Lower leg skin (tissue), 4 donors: Measurements from ENCODE around the gene ZFP62. TPM values are rescaled to one million over a fixed set of nuclear protein-coding genes. Genes with fewer than 3 reads are reported as not detected.

ENCODE experiments used
- DNase-seq, 2 donors: peaks; one replicate each; pipeline ENCODE4 v3.0.0-alpha.2; 2019; ENCODE audit warnings: low spot score in 2 of 2
- H3K4me3 ChIP-seq: fragments of 200-600 bp; sonication (generic); 2 replicates; pipeline ENCODE4 v1.5.1; 2017; ENCODE audit warnings: mild to moderate bottlenecking, low read depth; ENCODE audit not compliant: poor library complexity, severe bottlenecking
- CTCF ChIP-seq, 3 donors: fragments of 450-650 bp; IDR thresholded peaks; one replicate each; pipeline ENCODE4 v1.5.1; 2016; ENCODE audit warnings: antibody characterized with exemption in 3 of 3, mild to moderate bottlenecking in 3 of 3, moderate library complexity in 2 of 3
- POLR2A ChIP-seq, 2 donors: fragments of 450-650 bp; IDR thresholded peaks; one replicate each; pipeline ENCODE4 v1.6.1; 2016 to 2017; ENCODE audit warnings: antibody characterized with exemption in 2 of 2, mild to moderate bottlenecking in 1 of 2, moderate library complexity in 1 of 2
- WGBS, 2 donors: methylation state at CpG; one replicate each; pipeline ENCODE4 v1.1.5; 2018; 5-methylcytosine and 5-hydroxymethylcytosine counted together
- intact Hi-C: fragments of 100-400 bp; cut with DNase I; formaldehyde crosslinking; loops from one replicate; pipeline ENCODE4 v1.15.0; 2023; ENCODE audit warnings: low total_unique reads
- total RNA-seq, 4 donors: library from RNA; depleted of rRNA; stranded (reverse); fragments of >200 nt; gene quantifications; one replicate each; pipeline ENCODE4 v1.1.0, GENCODE V29; 2016

The ZFP62 gene
- total RNA-seq, 4 donors from 2014 or later: 14.5 to 35.8 (median 31.1) TPM

DNA sequence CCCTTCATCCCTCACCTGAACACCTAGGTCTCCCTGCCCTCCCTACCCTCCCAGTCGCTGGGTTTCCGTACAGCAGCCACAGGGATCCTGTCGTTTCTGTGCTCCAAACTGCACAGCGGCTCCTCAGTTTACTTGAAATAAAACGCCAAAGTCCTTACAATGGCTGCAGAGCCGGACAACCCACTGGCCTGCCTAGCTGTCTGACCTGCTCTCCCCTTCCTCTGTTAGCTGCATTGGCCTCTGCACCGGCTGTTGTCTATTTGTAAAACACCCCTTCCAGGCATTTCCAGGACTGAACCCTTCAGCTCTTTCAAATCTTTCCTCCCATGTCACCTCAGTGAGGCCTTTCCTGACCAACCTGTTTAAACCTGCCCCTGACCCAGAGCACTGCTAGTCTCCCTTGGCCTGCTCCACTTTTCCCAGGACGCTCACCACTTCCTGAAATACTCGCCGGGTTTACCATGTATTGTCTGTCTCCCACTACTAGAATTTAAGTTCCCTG is 49.4 kb downstream of the ZFP62 start:
- H3K4me3 ChIP-seq: no peak overlapping the region
- TF ChIP-seq POLR2A (IDR thresholded peaks at IDR 0.05) (no peak), CTCF (IDR thresholded peaks at IDR 0.05) (no peak)
- intact Hi-C loops: no loop called here
- WGBS, 2 donors: 55 to 61% methylated on average over 10 of the region's 10 CpGs
- DNase-seq: peak in 1 of 2 donors; percentile 83

DNA sequence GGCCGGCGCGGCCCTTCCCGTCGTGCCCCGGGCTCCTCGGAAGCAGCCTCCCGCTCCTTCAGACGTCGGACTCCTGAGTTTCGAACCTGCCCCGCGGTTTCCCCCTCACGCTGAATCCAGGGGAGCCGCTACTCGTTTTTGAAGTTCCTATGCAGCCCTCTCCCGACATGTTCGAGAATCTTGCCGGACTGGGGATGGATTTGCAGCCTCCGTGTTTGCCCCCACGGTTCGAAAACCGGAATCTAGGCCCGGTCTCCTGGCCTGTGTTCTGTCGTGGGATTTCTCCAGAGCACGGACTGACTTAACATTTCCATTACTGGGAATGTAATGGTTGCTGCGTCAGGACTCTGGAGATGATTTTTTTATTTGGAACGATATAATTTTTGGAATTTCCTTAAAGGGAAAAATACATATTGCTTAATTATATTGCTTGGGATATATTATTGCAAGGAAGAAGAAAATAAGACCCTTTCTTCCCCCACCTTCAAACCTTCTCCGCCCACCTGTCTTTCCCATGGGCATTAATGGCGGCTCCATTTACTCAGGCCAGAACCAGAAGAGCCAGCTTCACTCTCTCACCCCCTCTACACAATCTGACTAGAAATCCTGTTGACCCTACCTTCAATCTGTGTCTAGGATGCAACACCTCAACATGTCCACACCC is 50.0 kb downstream of the ZFP62 start:
- peak overlapping the region; percentile 22 for H3K4me3 ChIP-seq
- intact Hi-C loops: no loop called here
- peak in 1 of 2 donors; percentile 92 for DNase-seq
- TF ChIP-seq CTCF (IDR thresholded peaks at IDR 0.05) (no peak), POLR2A (IDR thresholded peaks at IDR 0.05) (no peak)
- 5 to 6% methylated on average over 30 of the region's 30 CpGs for WGBS, 2 donors

DNA sequence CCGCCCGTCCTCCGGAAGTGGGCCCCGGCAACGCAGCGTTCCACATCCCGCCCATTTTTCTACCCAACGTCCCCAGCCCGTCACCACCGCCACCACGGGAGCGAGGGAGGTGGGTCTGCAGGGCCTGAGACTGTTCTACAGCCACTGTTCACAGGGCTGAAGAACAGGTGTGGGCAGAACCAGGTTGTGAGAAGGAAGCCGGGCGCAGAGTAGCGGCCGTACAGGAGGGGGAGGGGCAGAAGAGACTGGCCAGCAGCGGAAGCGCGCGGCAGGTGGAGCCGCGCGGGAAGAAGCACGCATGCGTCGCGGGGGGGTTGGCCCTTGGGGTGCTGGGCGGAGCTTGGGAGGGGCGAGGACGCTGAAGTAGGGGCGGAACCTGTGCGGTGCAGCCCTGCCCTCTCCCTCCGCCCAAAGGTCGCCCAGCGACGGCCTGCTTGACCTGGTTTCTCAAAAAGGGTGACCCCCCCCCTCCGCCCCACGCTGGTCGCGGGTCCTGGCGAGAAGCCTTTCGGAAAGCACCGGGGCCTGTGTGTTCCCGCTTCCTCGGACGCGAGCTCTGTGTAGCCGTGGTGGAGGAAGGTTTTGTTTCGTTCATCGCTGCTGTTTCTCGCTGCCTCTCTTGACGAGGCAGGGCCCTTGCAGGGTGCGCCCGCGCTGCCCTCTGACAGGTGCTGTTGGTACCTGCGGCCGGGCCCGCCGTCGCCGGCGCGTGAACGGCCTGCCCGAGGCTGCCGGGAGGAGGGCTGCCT is 50.7 kb downstream of the ZFP62 start:
- intact Hi-C loops: no loop called here
- peak; percentile 95 to 99 for DNase-seq
- TF ChIP-seq CTCF (IDR thresholded peaks at IDR 0.05): no peak
- TF ChIP-seq POLR2A (IDR thresholded peaks at IDR 0.05): peak in 1 of 2 donors; percentile 19
- WGBS, 2 donors: 0% methylated on average over 46 to 47 of the region's 66 CpGs
- H3K4me3 ChIP-seq: peak overlapping the region; percentile 56

DNA sequence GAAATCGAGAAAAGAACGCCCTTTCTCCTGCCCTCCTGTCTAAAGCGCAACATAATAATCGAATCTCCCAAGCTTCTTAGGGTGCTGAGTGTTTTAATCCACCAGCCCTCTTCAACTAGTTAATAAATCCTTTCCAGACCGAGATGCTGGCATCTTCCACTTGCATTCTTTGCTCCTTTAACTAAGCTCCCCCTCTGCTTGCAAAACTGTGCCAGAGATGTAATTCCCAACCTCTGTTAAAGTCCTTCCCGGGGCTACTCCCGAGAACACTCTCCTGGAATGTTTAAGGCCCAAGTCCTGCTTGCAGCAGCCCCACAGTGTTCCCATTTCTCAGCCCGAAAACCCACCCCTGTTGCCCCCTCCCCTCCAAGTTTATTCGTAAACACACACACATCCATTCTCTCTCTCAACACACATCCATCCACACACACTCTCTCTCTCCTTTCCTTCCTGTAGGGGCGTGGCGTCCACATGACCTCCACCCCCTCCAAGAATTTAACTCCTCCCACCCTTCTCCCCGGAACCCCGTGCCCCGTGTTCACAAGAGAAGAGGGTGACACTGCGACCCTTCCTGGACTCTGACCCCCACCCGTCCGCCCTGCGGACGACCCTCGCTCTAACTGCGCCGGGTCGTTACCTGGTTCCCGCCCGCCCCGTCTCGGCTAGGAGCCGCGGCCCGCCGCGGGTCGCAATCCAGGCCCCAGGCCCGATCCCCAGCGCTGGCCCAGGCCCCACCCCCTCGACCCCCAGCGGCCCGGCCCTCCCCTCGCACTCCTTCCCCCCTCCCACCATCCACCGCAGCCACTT is 51.5 kb downstream of the ZFP62 start:
- TF ChIP-seq CTCF (IDR thresholded peaks at IDR 0.05): no peak
- TF ChIP-seq POLR2A (IDR thresholded peaks at IDR 0.05): peak in 1 of 2 donors; percentile 4
- WGBS, 2 donors: 4% methylated on average over 40 of the region's 40 CpGs
- intact Hi-C loops: no loop called here
- peak; percentile 93 to 97 for DNase-seq
- H3K4me3 ChIP-seq: peak overlapping the region; percentile 56

DNA sequence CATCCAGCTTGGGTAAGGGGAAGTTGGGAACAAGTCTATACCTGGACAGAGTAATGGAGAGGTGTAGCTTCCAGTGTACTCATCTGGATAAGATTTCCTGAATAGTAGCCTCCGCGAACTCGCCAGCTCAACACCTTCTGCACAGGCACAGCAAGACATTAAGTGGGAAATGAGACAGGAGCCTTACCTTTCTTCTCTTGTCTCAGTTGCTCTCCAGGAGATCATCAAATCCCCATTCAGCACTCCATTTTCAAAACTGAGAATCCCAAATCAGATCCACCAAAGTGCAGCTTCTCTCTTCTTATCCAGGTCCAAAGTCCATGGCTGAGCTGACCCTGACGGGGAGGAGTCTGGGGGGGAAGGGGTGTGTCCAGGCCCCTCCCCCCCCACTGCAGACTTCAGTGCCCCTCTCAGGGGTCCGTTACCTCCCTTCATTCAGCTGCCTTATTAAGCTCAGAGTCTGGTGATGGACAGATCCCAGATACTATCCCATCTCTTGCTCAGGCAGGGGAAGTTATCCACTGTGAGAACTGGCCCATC is 52.5 kb downstream of the ZFP62 start:
- 64 to 73% methylated on average over 5 of the region's 5 CpGs for WGBS, 2 donors
- TF ChIP-seq CTCF (IDR thresholded peaks at IDR 0.05) (no peak), POLR2A (IDR thresholded peaks at IDR 0.05) (no peak)
- intact Hi-C loops: no loop called here
- DNase-seq: peak in 1 of 2 donors; percentile 77
- H3K4me3 ChIP-seq: no peak overlapping the region
